Measurements from ENCODE around the gene KRT3. TPM values are rescaled to one million over a fixed set of nuclear protein-coding genes. Genes with fewer than 3 reads are reported as not detected.

KRT3 gene
- total and polyA plus RNA-seq, 2 donors (not counting 1 experiment from before 2014, with no cell fraction given) = not detected

DNA sequence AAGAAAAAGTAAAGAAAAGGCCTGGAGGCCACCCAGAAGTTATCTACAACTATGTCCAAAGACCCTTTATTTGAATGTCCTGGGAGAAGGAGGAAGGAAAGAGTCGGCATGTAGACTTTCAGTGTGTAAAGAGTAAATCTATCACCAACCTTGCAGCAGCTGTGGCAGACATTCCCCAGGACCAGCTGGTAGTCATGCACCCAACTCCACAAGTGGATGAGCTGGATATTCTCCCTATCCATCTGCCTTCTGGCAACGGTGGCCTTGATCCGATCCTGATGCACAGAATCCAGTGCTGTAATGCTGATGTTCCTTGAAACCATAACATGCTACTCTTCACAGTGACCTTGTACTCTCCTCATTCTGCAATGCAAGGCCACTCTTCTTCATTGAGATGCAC lies 46.1 kb downstream of the KRT3 start:
- intact Hi-C loops (cut with micrococcal nuclease) = no loop called here
- Histone ChIP-seq H3K4me2 (replicated peaks; ENCODE audit: low read depth, low read length, poor library complexity, severe bottlenecking) (no peak overlapping the region), H3K4me3 (ENCODE audit: control extremely low read depth in 1 of 5, extremely low read depth in 1 of 5, insufficient read depth in 1 of 5, low read depth in 2 of 5, low read length in 4 of 5) (no peak overlapping the region), H3K27me3 (replicated peaks in 1 of 4; ENCODE audit: control extremely low read depth in 1 of 4, control insufficient read depth in 3 of 4, insufficient read depth in 4 of 4, low read length in 3 of 4) (peaks cover 0 to 5% (median 1%) of the 10 kb centered on the region in 4 experiments), H3K36me3 (replicated peaks in 1 of 2; ENCODE audit: control extremely low read depth in 1 of 2, control insufficient read depth in 1 of 2, extremely low read depth in 1 of 2, insufficient read depth in 2 of 2, low read length in 1 of 2) (no peaks in the 10 kb centered on the region), H3K9me3 (ENCODE audit: control extremely low read depth in 1 of 3, control insufficient read depth in 2 of 3, insufficient read depth in 1 of 3, low read length in 2 of 3) (no peaks in the 10 kb centered on the region), H3K9ac (ENCODE audit: low read length) (no peak overlapping the region), H2AFZ (ENCODE audit: insufficient read depth, low read depth, low read length, poor library complexity, severe bottlenecking) (no peak overlapping the region), H3K4me1 (ENCODE audit: control insufficient read depth in 2 of 2, insufficient read depth in 2 of 2, low read length in 2 of 2) (no peaks in the 10 kb centered on the region), H4K20me1 (ENCODE audit: control insufficient read depth, insufficient read depth, low read length, poor library complexity, severe bottlenecking) (no peaks in the 10 kb centered on the region), H3K79me2 (ENCODE audit: control insufficient read depth, insufficient read depth, low read length) (no peaks in the 10 kb centered on the region), H3K27ac (ENCODE audit: low read length in 2 of 2) (no peak overlapping the region)
- Mint-ChIP-seq H3K9me3 (ENCODE audit: insufficient read depth) (no peaks in the 10 kb centered on the region), H3K27ac (no peak overlapping the region), H3K4me1 (no peaks in the 10 kb centered on the region), H3K27me3 (peaks cover 10% of the 10 kb centered on the region), H3K4me3 (no peak overlapping the region)
- no peak for ATAC-seq (ENCODE audit: low read depth)
- DNase-seq = no peak
- CTCF ChIA-PET = no interaction called here
- no peak for TF ChIP-seq EZH2 (IDR thresholded peaks at IDR 0.05; ENCODE audit: borderline replicate concordance, insufficient read depth, low read depth, low read length, poor library complexity, severe bottlenecking)
- TF ChIP-seq, protein P1, sequence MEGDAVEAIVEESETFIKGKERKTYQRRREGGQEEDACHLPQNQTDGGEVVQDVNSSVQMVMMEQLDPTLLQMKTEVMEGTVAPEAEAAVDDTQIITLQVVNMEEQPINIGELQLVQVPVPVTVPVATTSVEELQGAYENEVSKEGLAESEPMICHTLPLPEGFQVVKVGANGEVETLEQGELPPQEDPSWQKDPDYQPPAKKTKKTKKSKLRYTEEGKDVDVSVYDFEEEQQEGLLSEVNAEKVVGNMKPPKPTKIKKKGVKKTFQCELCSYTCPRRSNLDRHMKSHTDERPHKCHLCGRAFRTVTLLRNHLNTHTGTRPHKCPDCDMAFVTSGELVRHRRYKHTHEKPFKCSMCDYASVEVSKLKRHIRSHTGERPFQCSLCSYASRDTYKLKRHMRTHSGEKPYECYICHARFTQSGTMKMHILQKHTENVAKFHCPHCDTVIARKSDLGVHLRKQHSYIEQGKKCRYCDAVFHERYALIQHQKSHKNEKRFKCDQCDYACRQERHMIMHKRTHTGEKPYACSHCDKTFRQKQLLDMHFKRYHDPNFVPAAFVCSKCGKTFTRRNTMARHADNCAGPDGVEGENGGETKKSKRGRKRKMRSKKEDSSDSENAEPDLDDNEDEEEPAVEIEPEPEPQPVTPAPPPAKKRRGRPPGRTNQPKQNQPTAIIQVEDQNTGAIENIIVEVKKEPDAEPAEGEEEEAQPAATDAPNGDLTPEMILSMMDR (IDR thresholded peaks at IDR 0.05) = no peak
- POLR2A ChIA-PET = no interaction called here
- 94% methylated on average over 2 of the region's 3 CpGs for WGBS (ENCODE audit: insufficient coverage)

DNA sequence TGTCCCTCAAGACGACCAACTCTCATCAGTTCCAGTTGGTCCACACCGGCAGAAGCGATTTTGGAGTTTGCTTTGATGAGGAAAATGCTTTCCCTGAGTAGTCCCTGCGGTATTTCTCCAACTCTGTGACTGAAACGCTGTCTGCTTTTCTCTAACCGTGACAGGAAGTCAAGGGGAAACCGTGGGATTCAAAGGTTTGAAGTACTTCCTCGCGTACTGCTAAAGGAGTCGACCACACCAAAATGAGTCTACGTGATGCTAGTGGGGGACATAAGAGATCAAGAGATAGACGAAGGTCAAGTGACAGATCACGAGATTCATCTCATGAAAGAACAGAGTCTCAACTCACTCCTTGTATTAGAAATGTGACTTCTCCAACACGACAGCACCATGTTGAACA lies 47.3 kb downstream of the KRT3 start:
- 35% methylated on average over 10 of the region's 14 CpGs for WGBS (ENCODE audit: insufficient coverage)
- H3K27me3 ChIP-seq (replicated peaks in 1 of 4; ENCODE audit: control extremely low read depth in 1 of 4, control insufficient read depth in 3 of 4, insufficient read depth in 4 of 4, low read length in 3 of 4) = peaks cover 0 to 2% (median 0%) of the 10 kb centered on the region in 4 experiments
- Mint-ChIP-seq H3K4me1 (no peaks in the 10 kb centered on the region), H3K27ac (no peak overlapping the region), H3K27me3 (peaks cover 17% of the 10 kb centered on the region), H3K9me3 (ENCODE audit: insufficient read depth) (no peaks in the 10 kb centered on the region), H3K4me3 (no peak overlapping the region)
- no peaks in the 10 kb centered on the region for H3K9me3 ChIP-seq (ENCODE audit: control extremely low read depth in 1 of 3, control insufficient read depth in 2 of 3, insufficient read depth in 1 of 3, low read length in 2 of 3)
- intact Hi-C loops (cut with micrococcal nuclease) = no loop called here
- no peaks in the 10 kb centered on the region for H3K79me2 ChIP-seq (ENCODE audit: control insufficient read depth, insufficient read depth, low read length)
- DNase-seq = no peak
- H3K4me2 ChIP-seq (replicated peaks; ENCODE audit: low read depth, low read length, poor library complexity, severe bottlenecking) = no peak overlapping the region
- H2AFZ ChIP-seq (ENCODE audit: insufficient read depth, low read depth, low read length, poor library complexity, severe bottlenecking) = no peak overlapping the region
- TF ChIP-seq, protein P1 (IDR thresholded peaks at IDR 0.05) = no peak
- TF ChIP-seq EZH2 (IDR thresholded peaks at IDR 0.05; ENCODE audit: borderline replicate concordance, insufficient read depth, low read depth, low read length, poor library complexity, severe bottlenecking) = no peak
- CTCF ChIA-PET = no interaction called here
- H3K4me3 ChIP-seq (ENCODE audit: control extremely low read depth in 1 of 5, extremely low read depth in 1 of 5, insufficient read depth in 1 of 5, low read depth in 2 of 5, low read length in 4 of 5) = no peak overlapping the region
- H3K4me1 ChIP-seq (ENCODE audit: control insufficient read depth in 2 of 2, insufficient read depth in 2 of 2, low read length in 2 of 2) = no peaks in the 10 kb centered on the region
- no peaks in the 10 kb centered on the region for H4K20me1 ChIP-seq (ENCODE audit: control insufficient read depth, insufficient read depth, low read length, poor library complexity, severe bottlenecking)
- no peak for ATAC-seq (ENCODE audit: low read depth)
- no peak overlapping the region for H3K27ac ChIP-seq (ENCODE audit: low read length in 2 of 2)
- H3K9ac ChIP-seq (ENCODE audit: low read length) = no peak overlapping the region
- H3K36me3 ChIP-seq (replicated peaks in 1 of 2; ENCODE audit: control extremely low read depth in 1 of 2, control insufficient read depth in 1 of 2, extremely low read depth in 1 of 2, insufficient read depth in 2 of 2, low read length in 1 of 2) = no peaks in the 10 kb centered on the region
- POLR2A ChIA-PET = no interaction called here
